ENCODE results near the gene BTBD2. TPM values are rescaled to one million over a fixed set of nuclear protein-coding genes. Genes with fewer than 3 reads are reported as not detected.

BTBD2 gene
- total and polyA plus RNA-seq, 2 of the 8 experiments (the other 6 are each of a cell fraction or from before 2014, with no cell fraction given): 91.7 to 92.3 TPM

GRCh38 chr19:2058570-2059421 is 43.3 kb upstream of the BTBD2 start:
- Histone ChIP-seq H3K27me3 (replicated peaks in 1 of 4; ENCODE audit: control insufficient read depth in 3 of 4, extremely low read depth in 1 of 4, insufficient read depth in 3 of 4, low read length in 3 of 4) (no peaks in the 10 kb centered on the region), H3K4me2 (ENCODE audit: insufficient read depth in 1 of 2, low read depth in 2 of 2, low read length in 2 of 2) (no peak overlapping the region), H3K36me3 (ENCODE audit: control insufficient read depth in 2 of 4, insufficient read depth in 4 of 4, low read length in 3 of 4) (no peaks in the 10 kb centered on the region), H3K27ac (ENCODE audit: low read depth, low read length) (0 out of 2 replicates have a peak overlapping the region, but pooled peaks have one; percentile 51), H4K5ac (ENCODE audit: insufficient read length, low read depth, low read length) (peak overlapping the region; percentile 21), H2BK5ac (ENCODE audit: low read depth, low read length) (peak overlapping the region; percentile 87), H2BK15ac (ENCODE audit: low read length) (no peak overlapping the region), H2AFZ (ENCODE audit: low read length) (no peak overlapping the region), H3K79me2 (ENCODE audit: control insufficient read depth in 1 of 2, insufficient read depth in 2 of 2, low read length in 2 of 2) (no peaks in the 10 kb centered on the region), H3K79me1 (ENCODE audit: low read depth, low read length) (no peaks in the 10 kb centered on the region), H3K18ac (ENCODE audit: extremely low read depth, low read length) (0 out of 2 replicates have a peak overlapping the region, but pooled peaks have one; percentile 9), H4K91ac (replicated peaks; ENCODE audit: insufficient read length, low read length) (peak overlapping the region; percentile 91), H3K14ac (ENCODE audit: insufficient read length) (no peak overlapping the region), H3K4me3 (ENCODE audit: extremely low read depth in 1 of 4, insufficient read depth in 2 of 4, low read depth in 3 of 4, low read length in 4 of 4) (no peak overlapping the region), H2BK12ac (ENCODE audit: low read depth, low read length) (peak overlapping the region; percentile 98), H2BK20ac (ENCODE audit: low read length) (no peak overlapping the region), H3K9me3 (ENCODE audit: insufficient read depth in 2 of 2, low read depth in 1 of 2, low read length in 1 of 2) (no peaks in the 10 kb centered on the region), H2AK5ac (ENCODE audit: low read depth, low read length) (peak overlapping the region; percentile 93; the same call in 1 of the 2 replicates), H2BK120ac (replicated peaks; ENCODE audit: low read depth, low read length) (peak overlapping the region; percentile 64), H4K8ac (ENCODE audit: extremely low read depth, insufficient read depth, low read length) (peak overlapping the region; percentile 91), H3K9ac (replicated peaks in 1 of 4; ENCODE audit: extremely low read depth in 1 of 4, low read depth in 3 of 4, low read length in 3 of 4) (no peak overlapping the region; a peak in 1 of 7 replicates), H3K4me1 (replicated peaks in 1 of 4; ENCODE audit: control insufficient read depth in 3 of 4, insufficient read depth in 4 of 4, low read length in 3 of 4) (peaks cover 4 to 32% (median 24%) of the 10 kb centered on the region in 4 experiments), H4K20me1 (replicated peaks in 1 of 2; ENCODE audit: control insufficient read depth in 1 of 2, insufficient read depth in 2 of 2, low read length in 2 of 2) (no peaks in the 10 kb centered on the region), H3K23ac (ENCODE audit: insufficient read length) (no peak overlapping the region), H3K23me2 (ENCODE audit: low read depth, low read length) (peaks cover 5% of the 10 kb centered on the region; the same call in 1 of the 2 replicates), H3K4ac (replicated peaks; ENCODE audit: insufficient read length, low read depth, low read length) (no peak overlapping the region), H3K56ac (replicated peaks; ENCODE audit: insufficient read length, low read depth, low read length) (no peak overlapping the region)
- ChIA-PET CTCF (ENCODE audit: partially characterized antibody) (interaction anchor here (0.5 to 3.2 kb wide), 8 partner anchors 10 to 229 kb away, joined by 3 to 16 read pairs (median 4); no protein-coding TSS in a partner anchor), POLR2A (ENCODE audit: partially characterized antibody) (interaction anchor here (0.7 to 22.2 kb wide), 9 partner anchors 10 to 211 kb away, joined by 3 to 524 read pairs (median 3); no protein-coding TSS in a partner anchor)
- no peak for FAIRE-seq
- no peak for DNase-seq (ENCODE audit: low read depth in 1 of 2, low spot score in 2 of 2)
- WGBS, 2 experiments (ENCODE audit: extremely low coverage in 1 of 2, insufficient coverage in 1 of 2, insufficient read length in 1 of 2, insufficient replicate concordance in 2 of 2, low coverage in 1 of 2, low lambda C conversion rate in 2 of 2, missing lambda C conversion rate in 1 of 2): 94% methylated on average over 23 of the region's 27 CpGs; no CpG with 5 or more reads in 1 of the 2 experiments
- TF ChIP-seq SUZ12 (IDR thresholded peaks at IDR 0.05; ENCODE audit: low read length) (no peak), BCL11A (IDR thresholded peaks at IDR 0.05; ENCODE audit: low read depth in 2 of 2, low read length in 2 of 2) (no peak), KDM1A (IDR thresholded peaks at IDR 0.05; ENCODE audit: borderline replicate concordance, low read length) (no peak), CBX8 (IDR thresholded peaks at IDR 0.05; ENCODE audit: borderline replicate concordance, low read depth, low read length) (no peak), CHD1 (IDR thresholded peaks at IDR 0.05; ENCODE audit: low read depth, low read length) (no peak)
